ENCODE measurements around the gene OR7D2. TPM values are rescaled to one million over a fixed set of nuclear protein-coding genes. Genes with fewer than 3 reads are reported as not detected.
A peak's percentile ranks its signal among the peaks of the same experiment; 100 is the strongest.

The OR7D2 gene
- total RNA-seq, 1 donor from 2014 or later = not detected

DNA sequence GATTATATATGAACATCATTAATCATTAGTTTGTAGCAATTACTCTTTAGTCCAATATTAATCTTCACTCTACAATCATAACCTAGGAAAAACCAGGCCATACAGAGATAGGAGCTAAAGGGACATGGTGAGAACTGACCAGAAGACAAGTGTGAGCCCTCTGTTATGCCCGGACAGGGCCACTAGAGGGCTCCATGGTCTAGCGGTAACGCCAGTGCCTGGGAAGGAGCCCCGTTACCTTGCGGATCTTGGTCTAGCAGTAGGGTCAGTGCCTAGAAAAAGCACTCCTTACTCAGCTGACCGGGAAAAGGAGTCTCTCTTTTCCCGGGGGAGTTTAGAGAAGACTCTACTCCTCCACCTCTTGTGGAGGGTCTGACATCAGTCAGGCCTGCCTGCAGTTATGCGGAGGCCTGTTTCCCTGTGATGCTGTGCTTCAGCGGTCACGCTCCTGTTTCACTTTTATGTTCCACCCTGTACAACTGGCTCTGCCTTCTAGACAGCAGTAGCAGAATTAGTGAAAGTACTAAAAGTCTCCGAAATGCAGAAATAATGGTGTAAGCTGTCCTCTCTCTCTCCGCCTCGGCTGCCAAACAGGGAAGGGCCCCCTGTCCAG is 26.8 kb downstream of the OR7D2 start:
- peak; percentile 55 to 64 for DNase-seq (ENCODE audit: low read depth in 2 of 2)

DNA sequence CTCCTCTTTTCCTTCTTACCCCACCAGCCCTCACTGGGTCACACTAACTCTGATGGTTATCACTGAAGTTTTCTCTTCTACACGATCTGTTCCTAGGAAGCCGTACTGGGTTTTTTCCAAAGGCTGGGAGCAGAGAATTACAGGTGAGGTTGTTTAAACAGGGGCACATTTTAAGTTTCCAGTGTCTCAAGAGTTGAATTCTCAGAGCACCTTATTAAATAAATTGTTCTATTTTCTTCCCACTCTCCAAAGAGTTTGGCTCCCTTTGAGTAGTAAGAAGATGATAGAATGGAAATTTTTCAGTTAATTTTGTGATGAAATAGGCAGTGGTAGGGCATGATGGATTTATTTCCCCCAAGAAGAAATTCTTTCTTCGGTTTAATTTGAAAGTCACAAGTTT is 40.7 kb downstream of the OR7D2 start, which contains the start of gene OR7D4:
Gene OR7D4 (minus strand): TSS at position 101 of the 400 bp plus-strand sequence. CDS start 4,752 bp downstream, outside the sequence.
- no peak for DNase-seq (ENCODE audit: low read depth in 2 of 2)

Other genes with a start within 250 kb of the OR7D2 start
- gene MUC16, start 168.6 kb upstream of the OR7D2 start, total RNA-seq = under 0.01 TPM in 1 of 2 replicates, not detected in the other
- not detected in 2 replicates for gene OR1M1, start 91.9 kb upstream of the OR7D2 start, total RNA-seq
- gene OR7G2, start 71.5 kb upstream of the OR7D2 start, total RNA-seq = not detected in 2 replicates
- gene OR7G1, start 63.2 kb upstream of the OR7D2 start, total RNA-seq = not detected in 2 replicates
- gene OR7G3, start 52.0 kb upstream of the OR7D2 start, total RNA-seq = not detected in 2 replicates
- 7.4 and 12.3 TPM in 2 replicates for gene ZNF317, start 38.6 kb upstream of the OR7D2 start, total RNA-seq
- not detected in 2 replicates for gene OR7D4, start 40.6 kb downstream of the OR7D2 start, total RNA-seq
- not detected in 2 replicates for gene OR7E24, start 72.0 kb downstream of the OR7D2 start, total RNA-seq
- gene ZNF699, start 130.9 kb downstream of the OR7D2 start, total RNA-seq = 3.9 and 5.6 TPM in 2 replicates
- 7.4 and 8.3 TPM in 2 replicates for gene ZNF559, start 145.2 kb downstream of the OR7D2 start, total RNA-seq
- 0.44 and 0.60 TPM in 2 replicates for gene ZNF177, start 184.0 kb downstream of the OR7D2 start, total RNA-seq

Data from lung microvascular endothelial cell (primary cell).